ENCODE data around the gene KIF3A.

DNA sequence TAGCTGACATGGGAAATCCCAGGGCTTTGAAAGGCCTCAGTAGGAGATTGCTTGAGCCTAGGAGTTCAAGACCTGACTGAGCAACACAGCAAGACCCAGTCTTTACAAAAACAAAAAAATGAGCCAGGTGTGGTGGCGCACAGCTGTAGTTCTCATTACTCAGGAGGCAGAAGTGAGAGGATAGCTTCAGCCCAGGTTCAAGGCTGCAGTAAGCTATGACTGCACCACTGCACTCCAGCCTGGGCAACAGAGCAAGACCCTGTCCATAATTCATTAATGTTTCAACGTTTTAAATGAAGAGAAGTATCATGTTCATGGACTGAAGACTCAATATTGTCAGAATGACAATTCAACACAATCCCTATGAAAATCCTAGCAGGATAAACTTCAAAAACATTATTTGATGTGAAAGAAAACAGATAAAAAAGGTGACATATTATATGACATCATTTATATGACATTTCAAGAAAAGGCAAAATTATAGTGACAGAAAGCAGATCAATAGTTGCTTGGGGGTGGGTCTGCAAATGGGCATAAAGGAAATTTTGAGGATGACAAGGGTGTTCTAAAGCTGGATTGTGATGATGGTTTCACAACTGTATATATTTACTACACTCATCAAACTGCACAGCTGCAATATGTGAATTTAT, 3.7 kb downstream of the KIF3A start:
- no peak for TF ChIP-seq POLR2A (IDR thresholded peaks at IDR 0.05)
- TF ChIP-seq, protein P1, sequence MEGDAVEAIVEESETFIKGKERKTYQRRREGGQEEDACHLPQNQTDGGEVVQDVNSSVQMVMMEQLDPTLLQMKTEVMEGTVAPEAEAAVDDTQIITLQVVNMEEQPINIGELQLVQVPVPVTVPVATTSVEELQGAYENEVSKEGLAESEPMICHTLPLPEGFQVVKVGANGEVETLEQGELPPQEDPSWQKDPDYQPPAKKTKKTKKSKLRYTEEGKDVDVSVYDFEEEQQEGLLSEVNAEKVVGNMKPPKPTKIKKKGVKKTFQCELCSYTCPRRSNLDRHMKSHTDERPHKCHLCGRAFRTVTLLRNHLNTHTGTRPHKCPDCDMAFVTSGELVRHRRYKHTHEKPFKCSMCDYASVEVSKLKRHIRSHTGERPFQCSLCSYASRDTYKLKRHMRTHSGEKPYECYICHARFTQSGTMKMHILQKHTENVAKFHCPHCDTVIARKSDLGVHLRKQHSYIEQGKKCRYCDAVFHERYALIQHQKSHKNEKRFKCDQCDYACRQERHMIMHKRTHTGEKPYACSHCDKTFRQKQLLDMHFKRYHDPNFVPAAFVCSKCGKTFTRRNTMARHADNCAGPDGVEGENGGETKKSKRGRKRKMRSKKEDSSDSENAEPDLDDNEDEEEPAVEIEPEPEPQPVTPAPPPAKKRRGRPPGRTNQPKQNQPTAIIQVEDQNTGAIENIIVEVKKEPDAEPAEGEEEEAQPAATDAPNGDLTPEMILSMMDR (IDR thresholded peaks at IDR 0.05), result no peak
